ENCODE data around the gene ARHGAP15. TPM values are rescaled to one million over a fixed set of nuclear protein-coding genes. Genes with fewer than 3 reads are reported as not detected.
A peak's percentile ranks its signal among the peaks of the same experiment; 100 is the strongest.

ARHGAP15 gene
- total RNA-seq, 1 donor from 2014 or later, result not detected

- no peak for DNase-seq (ENCODE audit: low read depth)
These were observed 482.1 kb downstream of the ARHGAP15 start for GRCh38 chr2:143611336-143611735.

GRCh38 chr2:143615562-143615961 lies 486.3 kb downstream of the ARHGAP15 start:
- no peak for DNase-seq (ENCODE audit: low read depth)

- DNase-seq (ENCODE audit: low read depth), result no peak
These were observed 487.2 kb downstream of the ARHGAP15 start for GRCh38 chr2:143616452-143616851.

GRCh38 chr2:143617803-143618415 lies 488.7 kb downstream of the ARHGAP15 start:
- no peak for DNase-seq (ENCODE audit: low read depth)

- no peak for DNase-seq (ENCODE audit: low read depth)
These were observed 492.9 kb downstream of the ARHGAP15 start for GRCh38 chr2:143622106-143622505.

GRCh38 chr2:143623231-143623908 lies 494.2 kb downstream of the ARHGAP15 start:
- peak; percentile 40 for DNase-seq (ENCODE audit: low read depth)

- no peak for DNase-seq (ENCODE audit: low read depth)
These were observed 494.7 kb downstream of the ARHGAP15 start for GRCh38 chr2:143623909-143624260.

- DNase-seq (ENCODE audit: low read depth), result peak; percentile 58
These were observed 500.1 kb downstream of the ARHGAP15 start for GRCh38 chr2:143629340-143629739.

GRCh38 chr2:143632751-143633374 lies 503.6 kb downstream of the ARHGAP15 start:
- DNase-seq (ENCODE audit: low read depth), result no peak

GRCh38 chr2:143633419-143633818 lies 504.2 kb downstream of the ARHGAP15 start:
- no peak for DNase-seq (ENCODE audit: low read depth)

GRCh38 chr2:143635302-143635701 lies 506.1 kb downstream of the ARHGAP15 start:
- DNase-seq (ENCODE audit: low read depth), result no peak

- DNase-seq (ENCODE audit: low read depth), result no peak
These were observed 506.7 kb downstream of the ARHGAP15 start for GRCh38 chr2:143635936-143636335.

GRCh38 chr2:143640826-143641225 lies 511.6 kb downstream of the ARHGAP15 start:
- no peak for DNase-seq (ENCODE audit: low read depth)

GRCh38 chr2:143645921-143646645 lies 516.9 kb downstream of the ARHGAP15 start:
- DNase-seq (ENCODE audit: low read depth), result no peak

GRCh38 chr2:143649226-143649740 lies 520.1 kb downstream of the ARHGAP15 start:
- DNase-seq (ENCODE audit: low read depth), result no peak

- no peak for DNase-seq (ENCODE audit: low read depth)
These were observed 523.5 kb downstream of the ARHGAP15 start for GRCh38 chr2:143652692-143653091.

GRCh38 chr2:143668234-143668633 lies 539.0 kb downstream of the ARHGAP15 start:
- DNase-seq (ENCODE audit: low read depth), result no peak

GRCh38 chr2:143674051-143674450 lies 544.8 kb downstream of the ARHGAP15 start:
- no peak for DNase-seq (ENCODE audit: low read depth)

GRCh38 chr2:143675021-143675420 lies 545.8 kb downstream of the ARHGAP15 start:
- DNase-seq (ENCODE audit: low read depth), result no peak

- DNase-seq (ENCODE audit: low read depth), result no peak
These were observed 550.4 kb downstream of the ARHGAP15 start for GRCh38 chr2:143679617-143680016.

- DNase-seq (ENCODE audit: low read depth), result no peak
These were observed 551.7 kb downstream of the ARHGAP15 start for GRCh38 chr2:143680885-143681405.
